Testis (tissue), 2 donors: ENCODE data around the gene PLCH2.

Source experiments
- CTCF ChIP-seq, 3 experiments: fragments of 450-650 bp in 2 of 3; fragments of 200-600 bp in 1 of 3; sonication (generic) in 1 of 3; IDR thresholded peaks; one replicate each; pipeline ENCODE4 v1.5.1; 2016 to 2019; ENCODE audit warnings: antibody characterized with exemption in 3 of 3, mild to moderate bottlenecking in 2 of 3, moderate library complexity in 1 of 3
- POLR2A ChIP-seq: fragments of 450-650 bp; IDR thresholded peaks from one replicate; pipeline ENCODE4 v1.6.1; 2017; ENCODE audit warnings: antibody characterized with exemption, mild to moderate bottlenecking, moderate library complexity

GRCh38 chr1:2554621-2555387, 78.7 kb downstream of the PLCH2 start:
- no peak for TF ChIP-seq POLR2A
- TF ChIP-seq CTCF (IDR thresholded peaks at IDR 0.05): peak in 2 of 3 experiments; percentile 23 to 26
